MM.1S (cell line): Measurements from ENCODE around the gene DPP9.

Experiments
- CTCF ChIP-seq: fragments of 300-600 bp; sonication (generic); IDR thresholded peaks from 2 replicates; pipeline ENCODE4 v1.5.1; 2016; ENCODE audit warnings: antibody characterized with exemption, low read length, mixed read lengths
- EZH2 ChIP-seq: fragments of 300-600 bp; sonication (generic); optimal IDR thresholded peaks from 2 replicates; pipeline ENCODE3; 2017; ENCODE audit warnings: low read depth, mild to moderate bottlenecking, antibody characterized with exemption, low read length, mixed read lengths

- TF ChIP-seq CTCF (no peak), EZH2 (no peak)
Observed at GRCh38 chr19:4717966-4718701, 5.5 kb downstream of the DPP9 start.
